Suprapubic skin (tissue), 4 donors: Measurements from ENCODE around the gene NECAB3. TPM values are rescaled to one million over a fixed set of nuclear protein-coding genes. Genes with fewer than 3 reads are reported as not detected.
A peak's percentile ranks its signal among the peaks of the same experiment; 100 is the strongest.

Experiments used
- DNase-seq, 2 donors: peaks; one replicate each; pipeline ENCODE4 v3.0.0-alpha.2; 2019; ENCODE audit warnings: low spot score in 2 of 2
- H3K27ac ChIP-seq: fragments of 200-600 bp; sonication (generic); one replicate; pipeline ENCODE4 v1.5.1; 2019
- H3K27me3 ChIP-seq: fragments of 200-600 bp; sonication (generic); one replicate; pipeline ENCODE4 v1.5.1; 2019
- H3K36me3 ChIP-seq: fragments of 200-600 bp; sonication (generic); one replicate; pipeline ENCODE4 v1.5.1; 2019
- H3K4me1 ChIP-seq: fragments of 200-600 bp; sonication (generic); one replicate; pipeline ENCODE4 v1.5.1; 2019
- H3K4me3 ChIP-seq: fragments of 200-600 bp; sonication (generic); one replicate; pipeline ENCODE4 v1.5.1; 2019; ENCODE audit warnings: mild to moderate bottlenecking
- H3K9me3 ChIP-seq: fragments of 200-600 bp; sonication (generic); one replicate; pipeline ENCODE4 v1.5.1; 2019
- EP300 ChIP-seq: sonication (generic); formaldehyde crosslinking; IDR thresholded peaks from one replicate; pipeline ENCODE4 v1.6.1; 2017; ENCODE audit warnings: antibody characterized with exemption
- POLR2A ChIP-seq, 2 donors: fragments of 450-650 bp; IDR thresholded peaks; one replicate each; pipeline ENCODE4 v1.6.1; 2017; ENCODE audit warnings: antibody characterized with exemption in 2 of 2, mild to moderate bottlenecking in 2 of 2, moderate library complexity in 2 of 2
- POLR2AphosphoS5 ChIP-seq, 3 donors: sonication (generic); formaldehyde crosslinking; IDR thresholded peaks; one replicate each; pipeline ENCODE4 v1.6.1; 2017; ENCODE audit warnings: antibody characterized with exemption in 3 of 3
- WGBS: methylation state at CpG from one replicate; pipeline ENCODE4 v1.1.5; 2018; 5-methylcytosine and 5-hydroxymethylcytosine counted together
- total RNA-seq, 4 donors: library from RNA; depleted of rRNA; stranded (reverse); fragments of >200 nt; gene quantifications; one replicate each; pipeline ENCODE4 v1.1.0, GENCODE V29; 2016
- TF ChIP-seq, protein P1 (sequence below), 2 donors: fragments of 200-600 bp in 1 of 2; fragments of 450-650 bp in 1 of 2; sonication (generic) in 1 of 2; IDR thresholded peaks; one replicate each; pipeline ENCODE4 v1.5.1; 2016 to 2019; ENCODE audit warnings: antibody characterized with exemption in 2 of 2, mild to moderate bottlenecking in 1 of 2, moderate library complexity in 1 of 2

Gene NECAB3
- total RNA-seq, 4 donors from 2014 or later = 19.9 to 37.5 (median 22.1) TPM

DNA sequence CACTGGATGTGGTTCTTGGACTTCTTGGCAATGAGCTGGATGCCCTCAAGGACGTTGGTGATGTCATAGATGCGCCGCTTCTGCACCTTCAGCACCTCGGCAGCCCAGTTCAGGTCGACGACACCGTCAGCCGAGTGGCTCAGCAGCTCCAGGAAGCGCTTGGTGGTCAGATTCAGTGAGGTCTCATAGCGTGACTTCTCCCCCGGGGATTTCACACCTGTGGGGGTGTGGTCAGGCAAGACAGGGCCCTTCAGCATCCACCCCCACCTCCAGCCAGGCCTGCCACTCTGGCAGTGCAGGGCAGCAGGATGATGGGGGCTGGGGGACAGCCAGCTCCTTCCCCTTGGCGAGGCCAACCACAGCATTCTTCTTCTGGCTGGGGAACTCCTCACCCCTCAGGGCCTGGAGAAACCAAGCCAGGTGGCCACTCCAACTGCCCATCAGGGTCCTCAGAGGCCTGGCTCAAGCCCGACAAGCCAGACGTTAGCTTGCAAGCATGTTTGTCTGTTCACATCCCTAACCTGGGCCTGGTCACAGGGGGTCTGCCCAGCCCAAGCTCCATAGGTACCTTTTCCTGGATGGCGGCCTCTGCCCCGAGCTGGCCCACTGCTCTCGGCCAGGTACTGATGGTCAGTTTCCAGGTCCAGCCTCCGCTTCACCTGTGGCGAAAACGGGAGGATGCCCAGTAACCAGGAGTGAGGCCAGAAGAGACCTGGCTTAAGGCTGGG, 5.7 kb upstream of the NECAB3 start:
- no peaks in the 10 kb centered on the region for H3K27me3 ChIP-seq
- 80% methylated on average over 14 of the region's 20 CpGs for WGBS
- H3K36me3 ChIP-seq = no peaks in the 10 kb centered on the region
- H3K9me3 ChIP-seq = no peaks in the 10 kb centered on the region
- H3K4me3 ChIP-seq = no peak overlapping the region
- DNase-seq = no peak
- H3K27ac ChIP-seq = no peak overlapping the region
- H3K4me1 ChIP-seq = peaks cover 34% of the 10 kb centered on the region
- no peak for TF ChIP-seq POLR2AphosphoS5 (IDR thresholded peaks at IDR 0.05)
- TF ChIP-seq, protein P1, sequence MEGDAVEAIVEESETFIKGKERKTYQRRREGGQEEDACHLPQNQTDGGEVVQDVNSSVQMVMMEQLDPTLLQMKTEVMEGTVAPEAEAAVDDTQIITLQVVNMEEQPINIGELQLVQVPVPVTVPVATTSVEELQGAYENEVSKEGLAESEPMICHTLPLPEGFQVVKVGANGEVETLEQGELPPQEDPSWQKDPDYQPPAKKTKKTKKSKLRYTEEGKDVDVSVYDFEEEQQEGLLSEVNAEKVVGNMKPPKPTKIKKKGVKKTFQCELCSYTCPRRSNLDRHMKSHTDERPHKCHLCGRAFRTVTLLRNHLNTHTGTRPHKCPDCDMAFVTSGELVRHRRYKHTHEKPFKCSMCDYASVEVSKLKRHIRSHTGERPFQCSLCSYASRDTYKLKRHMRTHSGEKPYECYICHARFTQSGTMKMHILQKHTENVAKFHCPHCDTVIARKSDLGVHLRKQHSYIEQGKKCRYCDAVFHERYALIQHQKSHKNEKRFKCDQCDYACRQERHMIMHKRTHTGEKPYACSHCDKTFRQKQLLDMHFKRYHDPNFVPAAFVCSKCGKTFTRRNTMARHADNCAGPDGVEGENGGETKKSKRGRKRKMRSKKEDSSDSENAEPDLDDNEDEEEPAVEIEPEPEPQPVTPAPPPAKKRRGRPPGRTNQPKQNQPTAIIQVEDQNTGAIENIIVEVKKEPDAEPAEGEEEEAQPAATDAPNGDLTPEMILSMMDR (IDR thresholded peaks at IDR 0.05) = no peak
- no peak for TF ChIP-seq POLR2A (IDR thresholded peaks at IDR 0.05)
- no peak for TF ChIP-seq EP300

DNA sequence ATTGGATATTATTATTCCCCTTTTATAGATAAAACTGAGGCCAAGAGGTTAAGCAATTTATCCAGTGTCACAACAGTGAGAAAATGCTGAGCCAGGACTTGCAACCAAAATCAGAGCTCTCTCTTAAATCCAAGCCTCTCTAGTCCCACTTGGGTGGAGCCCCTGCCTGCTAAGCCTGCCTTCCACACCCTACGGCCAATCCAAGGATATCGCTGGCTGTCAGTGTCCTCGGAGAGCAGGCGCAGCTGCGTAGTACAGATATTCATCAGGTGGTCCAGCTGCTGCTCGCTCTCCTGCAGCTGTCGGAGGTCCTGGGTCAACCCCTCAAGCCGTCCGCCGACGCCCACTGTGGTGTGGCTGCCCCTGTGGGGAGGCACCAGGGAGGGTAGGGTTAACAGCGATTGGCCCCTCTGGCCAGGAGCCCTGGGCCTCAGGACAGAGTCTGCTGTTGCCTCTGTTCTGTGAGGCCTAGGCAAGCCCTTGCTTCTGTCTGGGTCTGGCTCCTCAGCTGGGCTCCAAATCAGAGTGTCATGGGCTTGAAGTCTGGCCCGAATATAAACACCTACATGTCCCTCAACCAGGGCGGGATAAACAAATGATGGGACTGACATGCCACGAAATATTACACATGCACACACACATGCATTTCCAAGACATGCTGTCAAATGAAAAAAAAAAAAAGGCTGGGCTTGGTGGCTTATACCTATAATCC, 3.9 kb upstream of the NECAB3 start:
- TF ChIP-seq, protein P1 (IDR thresholded peaks at IDR 0.05) = no peak
- no peak for TF ChIP-seq EP300
- TF ChIP-seq POLR2A (IDR thresholded peaks at IDR 0.05) = no peak
- TF ChIP-seq POLR2AphosphoS5 (IDR thresholded peaks at IDR 0.05) = no peak
- H3K27ac ChIP-seq = peak overlapping the region; percentile 41
- H3K9me3 ChIP-seq = no peaks in the 10 kb centered on the region
- H3K4me3 ChIP-seq = no peak overlapping the region
- WGBS = 87% methylated on average over 8 of the region's 15 CpGs
- H3K4me1 ChIP-seq = peaks cover 43% of the 10 kb centered on the region
- H3K27me3 ChIP-seq = no peaks in the 10 kb centered on the region
- no peaks in the 10 kb centered on the region for H3K36me3 ChIP-seq
- no peak for DNase-seq

DNA sequence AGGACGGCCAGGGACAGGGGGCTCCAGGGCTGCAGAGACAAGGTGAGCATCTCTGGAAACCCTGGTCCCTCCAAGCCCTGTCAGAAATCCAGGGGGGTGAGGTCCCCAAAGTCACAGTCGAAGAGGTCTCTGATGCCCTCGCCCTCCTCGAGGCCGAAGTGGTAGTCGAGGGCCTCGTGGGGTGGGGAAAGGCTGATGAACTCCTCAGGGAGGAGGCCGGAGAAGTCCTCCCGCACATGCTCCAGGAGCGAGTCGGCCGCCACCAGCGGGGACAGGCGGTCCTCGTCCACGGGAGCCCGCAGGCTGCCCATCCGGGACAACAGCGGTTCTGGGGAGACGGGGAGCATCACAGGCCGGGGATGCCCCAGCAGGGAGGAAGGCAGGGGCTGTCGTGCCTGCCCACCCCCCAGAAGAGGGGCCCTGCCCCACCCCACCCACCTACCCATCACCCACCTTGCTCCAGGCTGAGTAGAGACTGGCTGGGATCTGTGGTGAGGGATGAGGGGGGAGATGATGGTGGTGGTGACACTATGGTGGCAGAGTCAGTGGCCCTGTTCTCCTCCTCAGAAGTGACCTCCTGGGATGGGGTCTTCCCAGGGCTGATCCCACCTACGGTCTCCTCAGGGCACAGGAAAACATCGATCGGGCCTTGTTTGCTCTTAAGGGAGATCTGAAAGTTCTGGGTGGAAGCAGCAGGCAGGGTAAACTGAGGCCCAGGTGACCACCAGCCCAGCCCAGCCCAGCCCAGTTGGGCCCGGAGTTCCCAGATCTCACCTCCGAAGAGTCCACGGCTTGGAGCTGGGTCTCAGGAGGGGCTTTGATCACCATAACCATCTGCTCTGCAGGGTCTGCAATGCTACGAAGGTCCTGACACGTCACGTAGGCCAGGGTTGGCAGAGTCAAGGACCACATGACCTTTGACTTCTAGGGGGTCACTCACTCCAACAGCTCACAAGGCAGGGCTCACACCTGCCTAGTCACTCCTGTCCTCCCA, 2.7 kb upstream of the NECAB3 start:
- TF ChIP-seq POLR2A (IDR thresholded peaks at IDR 0.05) = no peak
- TF ChIP-seq EP300 = no peak
- no peak for TF ChIP-seq POLR2AphosphoS5 (IDR thresholded peaks at IDR 0.05)
- TF ChIP-seq, protein P1 (IDR thresholded peaks at IDR 0.05) = no peak
- no peaks in the 10 kb centered on the region for H3K36me3 ChIP-seq
- peak overlapping the region; percentile 91 for H3K27ac ChIP-seq
- peaks cover 53% of the 10 kb centered on the region for H3K4me1 ChIP-seq
- DNase-seq = no peak
- no peaks in the 10 kb centered on the region for H3K27me3 ChIP-seq
- H3K4me3 ChIP-seq = no peak overlapping the region
- H3K9me3 ChIP-seq = no peaks in the 10 kb centered on the region
- WGBS = 84% methylated on average over 6 of the region's 31 CpGs

DNA sequence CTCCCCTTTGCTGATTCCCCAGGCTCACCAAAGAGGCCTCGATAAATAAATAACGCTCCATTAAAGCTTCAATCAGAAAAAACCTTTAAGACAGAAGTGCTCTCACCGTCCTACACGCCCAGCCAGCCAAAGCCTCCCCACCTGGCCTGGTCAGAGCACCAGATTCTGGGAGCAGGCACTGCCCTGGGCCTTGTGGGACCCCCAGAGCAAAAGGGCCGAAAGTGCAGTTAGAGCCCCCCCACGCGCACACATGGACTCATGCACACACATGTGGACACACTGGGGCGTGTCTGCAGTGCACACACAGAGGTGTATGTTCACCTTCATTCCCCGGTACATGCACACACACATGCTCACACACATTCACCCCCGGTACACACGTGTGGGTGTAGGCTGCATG, 1.9 kb upstream of the NECAB3 start:
- peak overlapping the region; percentile 91 for H3K27ac ChIP-seq
- WGBS = 83% methylated on average over 7 of the region's 11 CpGs
- peaks cover 4% of the 10 kb centered on the region for H3K36me3 ChIP-seq
- no peak overlapping the region for H3K4me3 ChIP-seq
- TF ChIP-seq, protein P1 (IDR thresholded peaks at IDR 0.05) = no peak
- TF ChIP-seq EP300 = no peak
- no peaks in the 10 kb centered on the region for H3K9me3 ChIP-seq
- DNase-seq = no peak
- peaks cover 53% of the 10 kb centered on the region for H3K4me1 ChIP-seq
- no peaks in the 10 kb centered on the region for H3K27me3 ChIP-seq
